CD4-positive, alpha-beta T cell treated with Interleukin-12 subunit alpha and Interleukin-12 subunit beta, for 1 hour (primary cell): ENCODE results near the gene TOM1L2.
A peak's percentile ranks its signal among the peaks of the same experiment; 100 is the strongest.

Source experiments
- DNase-seq: peaks from one replicate; pipeline ENCODE4 v3.0.0-alpha.2; 2020

The TOM1L2 gene

DNA sequence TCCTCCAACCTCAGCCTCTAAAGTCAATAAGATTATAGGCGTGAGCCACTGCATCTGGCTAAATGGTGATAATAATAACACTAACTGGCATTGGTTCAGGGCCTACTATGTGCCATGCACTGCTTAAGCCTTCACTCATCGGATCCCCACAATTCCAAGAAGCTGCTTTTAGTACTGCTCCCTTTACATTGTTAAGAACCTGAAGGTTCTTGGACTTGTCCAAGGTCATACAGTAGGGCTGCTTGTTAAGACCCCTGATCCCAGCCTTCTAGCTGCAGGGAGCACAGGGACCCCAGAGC is 142.0 kb downstream of the TOM1L2 start:
- DNase-seq, result no peak

- DNase-seq, result no peak
Measured at GRCh38 chr17:17827826-17828621, 144.2 kb downstream of the TOM1L2 start.

DNA sequence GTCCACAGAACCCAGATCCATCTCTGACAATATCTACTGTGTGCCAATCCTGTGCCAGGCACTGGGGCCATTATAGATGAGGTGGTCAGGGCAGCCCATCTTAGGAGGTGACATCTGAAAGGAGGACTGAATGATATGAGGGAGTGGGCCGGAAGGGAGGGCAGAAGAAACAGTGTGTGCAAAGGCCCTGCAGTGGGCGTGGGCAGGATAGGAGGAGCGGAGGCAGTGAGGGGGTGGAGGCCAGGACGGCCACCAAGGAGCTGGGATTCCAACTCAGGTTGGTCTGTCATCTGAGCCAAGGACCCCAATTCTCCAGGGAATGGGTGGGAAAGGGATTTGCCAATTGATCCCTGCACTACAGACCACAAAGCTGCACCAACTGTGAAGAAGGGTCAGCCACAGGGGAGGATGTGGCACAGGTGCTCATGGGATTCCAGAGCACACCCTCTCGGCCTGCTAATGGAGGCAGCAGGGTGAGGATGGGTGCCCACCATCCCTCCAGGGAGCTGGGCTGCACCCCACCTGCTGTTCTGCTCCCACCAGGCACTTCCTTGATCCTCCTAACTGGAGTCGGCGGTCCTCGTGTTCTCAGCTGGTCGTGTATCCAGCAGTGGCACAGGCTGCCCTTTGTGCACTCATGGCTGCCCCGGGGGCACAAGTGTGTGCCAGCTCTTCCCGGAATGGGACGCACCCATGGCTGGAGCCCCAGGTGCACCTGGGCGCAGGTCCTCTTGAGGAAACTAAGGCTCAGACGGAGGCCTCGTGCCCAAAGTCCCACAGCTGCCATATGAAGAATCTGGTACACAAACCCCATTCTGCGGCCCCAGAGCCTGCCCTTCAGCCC is 145.0 kb downstream of the TOM1L2 start:
- no peak for DNase-seq

GRCh38 chr17:17826342-17826713 is 145.9 kb downstream of the TOM1L2 start:
- DNase-seq, result no peak

- DNase-seq, result no peak
Measured at GRCh38 chr17:17824783-17825614, 147.2 kb downstream of the TOM1L2 start.

- DNase-seq, result no peak
Measured at GRCh38 chr17:17824119-17824782, 147.9 kb downstream of the TOM1L2 start.

- peak; percentile 89 for DNase-seq
Measured at GRCh38 chr17:17823433-17824118, 148.6 kb downstream of the TOM1L2 start.

- no peak for DNase-seq
Measured at GRCh38 chr17:17822616-17823015, 149.6 kb downstream of the TOM1L2 start.

DNA sequence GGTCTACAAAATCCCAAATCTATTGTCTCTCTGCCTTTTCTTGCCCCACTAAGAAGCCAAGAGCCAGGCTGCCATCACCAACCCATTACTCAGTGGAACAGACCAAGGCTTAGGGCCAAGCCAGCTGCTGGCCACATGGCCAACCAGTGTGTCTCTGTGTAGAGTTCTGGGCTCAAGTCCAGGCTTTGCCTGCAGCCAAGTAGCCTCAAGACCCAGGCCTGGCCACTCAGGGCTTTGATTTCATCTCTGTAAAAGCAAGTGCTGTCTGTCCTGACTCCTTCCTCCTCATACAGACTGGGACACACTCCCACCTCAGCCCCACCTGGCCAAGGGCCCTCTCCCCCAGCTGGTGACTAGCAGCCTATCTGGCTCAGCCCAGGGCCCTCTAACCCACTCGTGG is 150.0 kb downstream of the TOM1L2 start:
- no peak for DNase-seq

GRCh38 chr17:17820463-17821158 is 151.6 kb downstream of the TOM1L2 start:
- no peak for DNase-seq

GRCh38 chr17:17820046-17820445 is 152.2 kb downstream of the TOM1L2 start:
- DNase-seq, result no peak

DNA sequence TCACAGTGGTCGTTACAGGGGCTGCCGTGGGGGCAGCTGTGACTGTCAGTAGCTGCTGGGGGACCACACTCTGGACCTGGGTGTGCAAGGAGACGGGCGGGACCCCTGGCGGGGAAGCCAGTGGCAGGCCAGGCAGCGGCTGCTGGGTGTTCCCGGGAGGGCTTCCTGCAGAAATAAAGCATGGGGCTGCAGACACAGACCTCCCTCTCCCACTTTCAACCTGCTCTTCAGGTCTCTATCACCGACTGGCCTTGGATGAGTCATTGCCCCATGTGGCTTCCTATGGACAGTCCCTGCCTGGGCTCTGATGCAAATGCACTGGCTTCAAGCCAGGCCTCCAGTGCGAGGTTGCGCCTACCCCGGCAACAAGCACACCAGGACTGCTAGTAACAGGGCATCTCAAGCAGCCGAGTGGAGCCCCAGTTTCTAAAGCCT is 152.6 kb downstream of the TOM1L2 start:
- peak; percentile 66 for DNase-seq

GRCh38 chr17:17819111-17819510 is 153.1 kb downstream of the TOM1L2 start:
- no peak for DNase-seq

DNA sequence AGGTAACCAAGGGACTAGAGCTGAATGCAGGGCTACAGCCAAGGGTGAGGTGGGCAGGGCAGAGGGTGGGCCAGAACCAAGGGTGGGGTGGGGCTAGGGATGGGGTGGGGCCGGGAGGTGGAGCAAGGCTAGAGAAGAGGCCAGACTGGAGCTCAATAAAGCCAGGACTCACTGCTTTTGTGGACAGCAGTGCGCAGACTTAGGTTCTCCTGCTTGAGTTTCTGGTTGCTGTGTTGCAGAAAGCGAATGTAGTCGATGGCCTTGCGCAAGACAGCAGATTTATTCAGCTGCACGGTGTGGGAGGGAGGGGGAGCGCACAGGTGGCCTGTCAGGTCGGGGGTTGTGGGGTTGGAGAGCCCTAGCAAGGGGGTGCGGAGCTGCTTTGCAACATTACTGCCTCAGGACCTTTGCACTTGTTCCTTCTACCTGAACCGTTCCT is 154.1 kb downstream of the TOM1L2 start:
- no peak for DNase-seq

DNA sequence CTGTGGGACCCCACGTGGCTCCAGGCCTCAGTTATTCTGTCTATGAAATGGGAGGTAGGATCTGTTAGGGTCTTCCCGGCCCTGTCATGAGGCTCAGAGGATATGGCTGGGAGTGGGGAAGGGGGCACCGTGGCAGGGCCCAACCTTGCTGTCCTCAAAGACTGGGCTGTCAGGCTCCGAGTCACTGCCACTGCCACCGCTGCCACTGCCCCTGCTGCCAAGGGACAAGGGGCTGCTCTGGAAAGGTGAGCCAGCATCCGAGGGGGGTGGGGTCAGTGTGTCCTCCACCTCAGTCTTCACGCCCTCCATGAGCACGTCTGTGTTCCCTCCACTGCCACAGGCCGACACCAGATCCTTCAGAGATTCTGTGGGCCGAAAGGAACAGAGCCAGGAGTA is 154.7 kb downstream of the TOM1L2 start:
- DNase-seq, result no peak

GRCh38 chr17:17816831-17817551 is 155.2 kb downstream of the TOM1L2 start:
- DNase-seq, result no peak

GRCh38 chr17:17816240-17816814 is 155.9 kb downstream of the TOM1L2 start:
- no peak for DNase-seq

GRCh38 chr17:17815436-17816200 is 156.6 kb downstream of the TOM1L2 start:
- DNase-seq, result no peak

GRCh38 chr17:17815062-17815406 is 157.2 kb downstream of the TOM1L2 start:
- no peak for DNase-seq
